Type B pancreatic cell (in vitro differentiated cells): ENCODE data around the gene CMSS1. TPM values are rescaled to one million over a fixed set of nuclear protein-coding genes. Genes with fewer than 3 reads are reported as not detected.

Source experiments
- DNase-seq: peaks from one replicate; pipeline ENCODE4 v3.0.0; 2021; ENCODE audit warnings: mixed read lengths; ENCODE audit not compliant: unreplicated experiment; ENCODE audit errors: extremely low spot score
- H3K27ac Mint-ChIP-seq: 2 replicates; pipeline ENCODE4 v1.8.0; 2021; ENCODE audit warnings: mild to moderate bottlenecking, mixed read lengths
- H3K27me3 Mint-ChIP-seq: 2 replicates; pipeline ENCODE4 v1.8.0; 2021; ENCODE audit warnings: mixed read lengths
- H3K36me3 Mint-ChIP-seq: 2 replicates; pipeline ENCODE4 v1.8.0; 2021; ENCODE audit warnings: mixed read lengths
- H3K4me1 Mint-ChIP-seq: one replicate; pipeline ENCODE4 v1.8.0; 2021; ENCODE audit warnings: mixed read lengths; ENCODE audit not compliant: unreplicated experiment
- H3K4me3 Mint-ChIP-seq: 2 replicates; pipeline ENCODE4 v1.8.0; 2021; ENCODE audit warnings: mild to moderate bottlenecking, mixed read lengths
- H3K9me3 Mint-ChIP-seq: 2 replicates; pipeline ENCODE4 v1.8.0; 2021; ENCODE audit warnings: mixed read lengths
- CTCF ChIP-seq: fragments of 200-600 bp; sonication (generic); conservative IDR thresholded peaks from 2 replicates; pipeline ENCODE4 v1.5.0; 2021; ENCODE audit warnings: antibody characterized with exemption, mild to moderate bottlenecking
- microRNA-seq: library from miRNA; unstranded; fragments of <30 nt; microRNA quantifications from one replicate; pipeline ENCODE4, GENCODE V29; 2020
- total RNA-seq: library from RNA; stranded (reverse); gene quantifications from 2 replicates; pipeline ENCODE4 v1.2.1, GENCODE V29; 2021; ENCODE audit warnings: low replicate concordance

Gene CMSS1
- total RNA-seq, 1 donor from 2014 or later, result 34.1 TPM

GRCh38 chr3:100230710-100231109 lies 413.0 kb downstream of the CMSS1 start:
- H3K4me3 Mint-ChIP-seq, result no peak overlapping the region
- no peak overlapping the region for H3K27ac Mint-ChIP-seq
- H3K9me3 Mint-ChIP-seq, result no peaks in the 10 kb centered on the region
- DNase-seq, result no peak
- TF ChIP-seq CTCF, result no peak
- H3K36me3 Mint-ChIP-seq, result no peaks in the 10 kb centered on the region
- H3K27me3 Mint-ChIP-seq, result no peaks in the 10 kb centered on the region
- no peaks in the 10 kb centered on the region for H3K4me1 Mint-ChIP-seq

Small RNA genes within 50 kb of the gene (microRNA-seq; reads per million reads assigned to microRNA genes)
- not detected for gene MIR3921

Other genes with a start within 250 kb of the CMSS1 start
- 0.86 and 2.6 TPM in 2 replicates for gene COL8A1, start 179.3 kb upstream of the CMSS1 start, total RNA-seq